Fibroblast of villous mesenchyme (primary cell): ENCODE results near the gene BRINP1. TPM values are rescaled to one million over a fixed set of nuclear protein-coding genes. Genes with fewer than 3 reads are reported as not detected.

Experiments used
- DNase-seq: peaks from one replicate; pipeline ENCODE4 v3.0.0-alpha.2; 2010; ENCODE audit warnings: low read depth
- H3K4me3 ChIP-seq: 2 replicates; pipeline ENCODE4 v1.5.1; 2011; ENCODE audit warnings: low read depth, mild to moderate bottlenecking, low read length
- CTCF ChIP-seq: IDR thresholded peaks from 2 replicates; pipeline ENCODE4 v1.5.1; 2012; ENCODE audit warnings: low read depth, mild to moderate bottlenecking, low read length; ENCODE audit not compliant: insufficient read depth
- total RNA-seq: library from RNA; depleted of rRNA; stranded (reverse); fragments of >200 nt; gene quantifications from 2 replicates; pipeline ENCODE4 v1.2.3, GENCODE V29; 2012

The BRINP1 gene
- total RNA-seq, 1 donor: under 0.01 TPM

GRCh38 chr9:119156354-119156753 is 212.9 kb downstream of the BRINP1 start:
- no peak overlapping the region for H3K4me3 ChIP-seq
- no peak for TF ChIP-seq CTCF
- no peak for DNase-seq

- no peak for DNase-seq
- no peak overlapping the region for H3K4me3 ChIP-seq
- no peak for TF ChIP-seq CTCF
Observed at GRCh38 chr9:119154527-119154926, 214.7 kb downstream of the BRINP1 start.

GRCh38 chr9:119153402-119153801 is 215.8 kb downstream of the BRINP1 start:
- TF ChIP-seq CTCF: no peak
- DNase-seq: no peak
- H3K4me3 ChIP-seq: no peak overlapping the region

- no peak overlapping the region for H3K4me3 ChIP-seq
- TF ChIP-seq CTCF: no peak
- DNase-seq: no peak
Observed at GRCh38 chr9:119148855-119149254, 220.4 kb downstream of the BRINP1 start.

- no peak overlapping the region for H3K4me3 ChIP-seq
- no peak for TF ChIP-seq CTCF
- DNase-seq: no peak
Observed at GRCh38 chr9:119137479-119137878, 231.8 kb downstream of the BRINP1 start.

- no peak for TF ChIP-seq CTCF
- H3K4me3 ChIP-seq: no peak overlapping the region
- no peak for DNase-seq
Observed at GRCh38 chr9:119126040-119126439, 243.2 kb downstream of the BRINP1 start.

- TF ChIP-seq CTCF: no peak
- no peak for DNase-seq
- H3K4me3 ChIP-seq: no peak overlapping the region
Observed at GRCh38 chr9:119121899-119122298, 247.3 kb downstream of the BRINP1 start.
